HG02678 (cell line): ENCODE results near the gene ARMC5.

ENCODE experiments used
- ATAC-seq: cut with Tn5 transposase; IDR thresholded peaks from one replicate; pipeline ENCODE4 v1.9.1; 2021; ENCODE audit warnings: mild to moderate bottlenecking, moderate library complexity; ENCODE audit not compliant: unreplicated experiment

Gene ARMC5

DNA sequence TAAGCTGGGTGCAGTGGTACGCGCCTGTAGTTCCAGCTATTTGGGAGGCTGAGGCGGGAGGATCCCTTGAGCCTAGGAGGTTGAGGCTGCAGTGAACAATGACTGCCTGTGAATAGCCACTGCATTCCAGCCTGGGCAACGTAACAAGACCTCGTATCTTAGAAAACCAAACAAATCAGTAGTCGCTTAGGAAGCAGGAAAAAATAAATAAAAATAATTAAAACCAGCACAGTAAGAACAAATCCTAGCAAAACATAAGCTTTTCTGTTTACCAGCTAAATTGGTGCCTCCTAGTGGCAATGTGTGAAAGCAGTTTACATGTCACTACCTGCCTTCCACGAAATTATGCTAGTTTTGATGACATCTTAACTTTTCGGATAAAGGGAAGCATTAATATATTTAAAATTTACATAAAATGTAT, 1.3 kb downstream of the ARMC5 start:
- ATAC-seq, result no peak

DNA sequence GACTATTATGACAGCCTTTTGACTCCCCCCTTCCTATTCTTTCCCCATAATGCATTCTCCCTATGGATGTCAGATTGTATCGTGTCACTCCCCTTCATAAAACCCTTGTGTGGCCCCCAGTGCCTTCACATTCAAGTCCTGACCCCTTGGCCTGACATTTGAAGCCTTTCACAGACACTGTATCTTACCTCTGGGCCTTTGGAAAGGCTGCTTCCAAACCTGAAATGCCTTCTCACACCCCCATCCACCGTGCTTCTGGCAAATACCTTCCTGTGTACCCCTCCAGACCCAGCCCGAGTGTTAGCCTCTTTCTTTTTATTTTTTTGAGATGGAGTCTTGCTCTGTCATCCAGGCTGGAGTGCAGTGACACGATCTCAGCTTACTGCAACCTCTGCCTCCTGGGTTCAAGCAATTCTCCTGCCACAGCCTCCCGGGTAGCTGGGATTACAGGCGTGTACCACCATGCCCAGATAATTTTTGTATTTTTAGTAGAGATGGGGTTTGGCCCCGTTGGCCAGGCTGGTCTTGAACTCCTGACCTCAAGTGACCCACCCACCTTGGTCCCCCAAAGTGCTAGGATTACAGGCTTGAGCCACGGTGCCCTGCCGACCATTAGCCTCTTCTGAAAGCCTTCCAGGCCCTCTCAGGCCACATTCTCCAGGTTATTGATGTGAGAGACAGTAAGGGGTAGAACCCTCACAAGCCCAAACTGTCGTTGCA, 2.1 kb downstream of the ARMC5 start:
- ATAC-seq, result no peak

DNA sequence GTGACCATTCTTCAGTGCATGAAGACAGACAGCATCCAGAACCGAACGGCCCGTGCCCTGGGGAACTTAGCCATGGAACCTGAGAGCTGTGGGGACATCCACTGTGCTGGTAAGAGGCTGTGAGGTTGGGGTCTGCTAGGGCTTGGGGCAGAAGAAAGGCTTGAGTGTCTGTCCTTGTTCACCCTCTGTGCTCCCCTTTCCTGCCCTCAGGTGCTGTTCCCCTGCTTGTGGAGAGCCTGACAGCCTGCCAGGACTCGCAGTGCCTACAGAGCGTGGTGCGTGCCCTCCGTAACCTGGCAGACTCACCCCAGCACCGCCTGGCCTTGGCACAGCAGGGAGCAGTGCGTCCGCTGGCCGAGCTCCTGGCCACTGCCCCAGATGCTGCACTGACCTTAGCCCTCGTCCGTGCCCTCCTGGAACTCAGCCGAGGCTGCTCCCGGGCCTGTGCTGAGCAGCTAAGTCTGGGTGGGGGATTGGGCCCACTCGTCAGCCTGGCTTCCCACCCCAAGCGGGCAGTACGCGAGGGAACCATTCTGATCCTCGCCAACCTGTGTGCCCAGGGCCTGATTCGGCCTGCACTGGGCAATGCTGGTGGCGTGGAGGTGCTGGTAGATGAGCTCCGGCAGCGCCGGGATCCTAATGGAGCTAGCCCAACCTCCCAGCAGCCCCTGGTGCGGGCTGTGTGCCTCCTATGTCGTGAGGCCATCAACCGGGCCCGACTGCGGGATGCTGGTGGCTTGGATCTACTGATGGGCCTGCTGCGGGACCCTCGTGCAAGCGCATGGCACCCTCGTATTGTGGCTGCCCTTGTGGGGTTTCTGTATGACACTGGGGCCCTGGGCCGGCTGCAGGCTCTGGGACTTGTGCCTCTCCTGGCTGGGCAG, 2.9 kb downstream of the ARMC5 start:
- ATAC-seq, result no peak

DNA sequence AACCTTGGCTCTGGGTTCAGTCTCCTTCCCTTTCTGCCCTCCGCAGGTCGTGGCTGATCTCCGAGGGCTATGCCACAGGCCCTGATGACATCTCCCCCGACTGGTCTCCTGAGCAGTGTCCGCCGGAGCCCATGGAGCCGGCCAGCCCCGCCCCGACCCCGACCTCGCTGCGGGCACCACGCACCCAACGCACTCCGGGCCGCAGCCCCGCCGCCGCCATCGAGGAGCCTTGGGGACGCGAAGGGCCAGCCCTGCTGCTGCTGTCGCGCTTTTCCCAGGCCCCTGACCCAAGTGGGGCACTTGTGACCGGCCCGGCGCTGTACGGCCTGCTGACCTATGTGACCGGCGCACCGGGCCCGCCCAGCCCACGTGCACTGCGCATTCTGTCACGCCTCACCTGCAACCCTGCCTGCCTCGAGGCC, 5.1 kb downstream of the ARMC5 start:
- no peak for ATAC-seq

DNA sequence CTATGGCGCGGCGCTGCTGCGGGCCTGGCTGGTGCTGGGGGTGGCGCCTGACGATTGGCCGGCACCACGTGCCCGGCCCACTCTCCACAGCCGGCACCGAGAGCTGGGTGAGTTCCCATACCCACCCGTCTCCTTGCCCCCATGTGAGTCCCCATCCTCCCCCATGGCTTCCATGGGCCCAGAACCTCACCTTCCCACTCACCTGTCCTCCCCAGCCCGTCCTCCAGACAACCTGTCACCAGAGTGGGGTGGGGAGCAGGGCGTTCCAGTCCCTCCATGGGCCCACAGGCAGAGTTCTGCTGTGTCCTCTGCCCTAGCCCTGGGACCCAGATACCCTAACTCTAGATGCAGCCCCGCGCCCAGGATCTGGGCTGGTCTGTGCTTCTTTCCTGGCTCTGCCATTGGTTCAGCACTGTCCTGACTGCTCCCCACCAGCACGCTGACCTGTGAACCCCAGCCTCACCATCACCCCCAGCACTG, 5.5 kb downstream of the ARMC5 start:
- no peak for ATAC-seq

DNA sequence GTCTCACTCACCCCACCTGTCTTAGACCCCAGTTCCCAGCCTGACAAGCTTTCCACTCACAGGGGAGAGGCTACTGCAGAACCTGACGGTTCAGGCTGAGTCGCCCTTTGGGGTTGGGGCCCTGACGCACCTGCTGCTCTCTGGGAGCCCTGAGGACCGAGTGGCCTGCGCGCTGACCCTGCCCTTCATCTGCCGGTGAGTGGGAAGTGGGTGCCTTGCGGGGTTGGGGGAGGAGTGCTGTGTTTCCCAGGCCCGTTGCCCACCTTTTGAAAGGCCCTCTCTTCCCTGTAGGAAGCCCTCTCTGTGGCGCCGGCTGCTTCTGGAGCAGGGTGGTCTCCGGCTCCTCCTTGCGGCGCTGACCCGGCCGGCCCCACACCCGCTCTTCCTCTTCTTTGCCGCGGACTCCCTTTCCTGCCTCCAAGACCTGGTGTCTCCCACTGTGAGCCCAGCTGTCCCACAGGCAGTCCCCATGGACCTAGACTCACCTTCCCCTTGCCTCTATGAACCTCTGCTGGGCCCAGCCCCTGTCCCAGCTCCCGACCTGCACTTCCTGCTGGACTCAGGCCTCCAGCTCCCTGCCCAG, 6.6 kb downstream of the ARMC5 start:
- ATAC-seq, result no peak

DNA sequence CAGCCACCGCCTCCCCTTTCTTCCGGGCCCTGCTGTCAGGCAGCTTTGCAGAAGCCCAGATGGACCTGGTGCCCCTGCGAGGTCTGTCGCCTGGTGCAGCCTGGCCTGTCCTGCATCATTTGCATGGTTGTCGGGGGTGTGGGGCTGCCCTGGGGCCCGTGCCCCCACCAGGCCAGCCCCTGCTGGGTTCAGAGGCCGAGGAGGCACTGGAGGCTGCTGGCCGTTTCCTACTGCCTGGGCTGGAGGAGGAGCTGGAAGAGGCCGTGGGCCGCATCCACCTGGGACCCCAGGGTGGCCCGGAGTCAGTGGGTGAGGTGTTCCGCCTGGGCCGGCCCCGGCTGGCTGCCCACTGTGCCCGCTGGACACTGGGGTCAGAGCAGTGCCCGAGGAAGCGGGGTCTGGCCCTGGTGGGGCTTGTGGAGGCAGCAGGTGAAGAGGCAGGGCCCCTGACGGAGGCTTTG, 7.1 kb downstream of the ARMC5 start:
- no peak for ATAC-seq

DNA sequence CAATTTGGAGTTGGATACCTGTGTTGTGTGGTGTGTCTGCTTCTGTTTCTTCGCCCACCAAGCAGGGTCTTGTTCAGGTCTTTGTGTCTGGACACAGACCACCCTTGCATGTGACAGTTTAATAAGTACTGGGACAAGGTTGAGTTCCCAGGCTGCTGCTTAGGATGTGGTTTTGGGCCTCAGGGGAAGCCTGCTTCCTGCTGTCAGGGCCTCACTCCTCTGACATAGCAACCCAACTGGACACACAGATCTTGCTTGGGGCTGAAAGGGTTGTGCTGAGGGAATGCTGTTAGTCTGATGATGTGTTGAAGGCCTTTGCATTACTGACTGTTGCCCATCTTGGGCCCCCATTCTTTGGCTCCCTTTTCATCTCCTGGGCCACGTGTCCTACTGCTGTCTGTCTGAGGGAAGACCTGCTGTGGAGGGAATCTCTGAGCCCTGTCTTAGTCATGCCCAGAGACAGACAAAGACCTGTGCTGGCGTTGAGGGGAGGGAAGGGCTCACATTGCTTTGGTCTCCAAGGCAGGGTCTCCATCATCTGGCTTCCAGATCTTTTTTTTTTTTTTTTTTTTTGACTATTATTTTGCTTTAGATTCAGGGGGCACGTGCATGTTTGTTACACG, 8.0 kb downstream of the ARMC5 start:
- peak; percentile 65 for ATAC-seq

DNA sequence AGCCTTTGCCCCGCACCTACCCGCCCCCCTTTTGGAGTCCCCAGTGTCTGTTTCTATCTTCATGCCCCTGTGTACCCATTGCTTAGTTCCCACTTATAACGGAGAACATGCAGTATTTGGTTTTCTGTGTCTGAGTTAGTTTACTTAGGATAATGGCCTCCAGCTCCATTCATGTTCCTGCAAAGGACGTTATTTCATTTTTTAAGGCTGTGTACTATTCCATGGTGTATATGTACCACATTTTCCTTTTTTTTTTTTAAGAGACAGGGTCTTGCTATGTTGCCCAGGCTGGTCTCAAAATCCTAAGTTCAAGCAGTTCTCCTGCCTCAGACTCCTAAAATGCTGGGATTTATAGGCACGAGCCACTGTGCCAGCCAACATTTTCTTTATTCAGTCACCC, 8.6 kb downstream of the ARMC5 start:
- no peak for ATAC-seq

DNA sequence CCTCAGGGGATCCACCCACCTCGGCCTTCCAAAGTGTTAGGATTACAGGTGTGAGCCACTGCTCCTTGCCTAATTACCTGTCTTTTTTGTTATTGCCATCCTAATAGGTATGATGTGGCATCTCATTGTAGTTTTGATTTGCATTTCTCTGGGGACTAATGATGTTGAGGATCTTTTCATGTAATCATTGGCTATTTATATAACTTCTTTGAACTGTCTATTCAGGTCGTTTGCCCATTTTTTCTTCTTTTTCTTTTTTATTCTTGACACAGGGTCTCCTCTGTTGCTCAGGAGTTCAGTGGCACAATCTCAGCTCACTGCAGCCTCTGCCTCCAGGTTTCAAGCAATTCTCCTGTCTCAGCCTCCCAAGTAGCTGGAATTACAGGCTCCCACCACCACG, 11.3 kb downstream of the ARMC5 start:
- no peak for ATAC-seq

DNA sequence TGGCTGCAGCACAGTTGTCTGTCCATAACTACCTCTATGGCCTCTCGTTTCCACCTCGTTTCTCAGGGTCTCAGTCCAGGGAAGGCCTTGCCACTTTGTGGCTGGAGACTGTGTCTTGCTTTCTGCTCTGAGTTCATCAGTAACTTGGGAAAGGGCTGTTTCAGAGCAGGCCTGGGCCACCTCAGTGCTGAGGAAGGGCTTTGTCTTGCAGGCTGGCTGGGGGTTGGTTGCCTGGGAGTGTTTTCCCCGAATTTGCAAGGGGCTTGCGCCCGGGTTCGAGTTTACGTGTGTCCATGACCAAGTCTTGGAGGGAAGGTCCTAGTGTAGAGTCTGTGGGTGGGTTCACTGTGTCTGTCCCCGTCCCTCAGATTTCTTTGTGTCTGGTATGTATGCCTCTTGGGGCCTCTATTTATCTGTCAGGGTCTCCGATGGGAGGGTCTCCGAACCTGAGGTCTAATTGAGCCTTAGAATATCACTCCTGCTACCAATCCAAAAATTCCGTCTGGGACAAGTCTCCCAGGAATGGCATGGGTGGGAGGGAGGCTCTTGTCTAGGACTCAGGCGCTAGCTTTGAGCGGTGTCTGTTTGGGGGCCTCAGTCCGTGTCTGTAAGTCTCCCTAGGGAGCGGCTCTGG, 12.1 kb downstream of the ARMC5 start:
- no peak for ATAC-seq

DNA sequence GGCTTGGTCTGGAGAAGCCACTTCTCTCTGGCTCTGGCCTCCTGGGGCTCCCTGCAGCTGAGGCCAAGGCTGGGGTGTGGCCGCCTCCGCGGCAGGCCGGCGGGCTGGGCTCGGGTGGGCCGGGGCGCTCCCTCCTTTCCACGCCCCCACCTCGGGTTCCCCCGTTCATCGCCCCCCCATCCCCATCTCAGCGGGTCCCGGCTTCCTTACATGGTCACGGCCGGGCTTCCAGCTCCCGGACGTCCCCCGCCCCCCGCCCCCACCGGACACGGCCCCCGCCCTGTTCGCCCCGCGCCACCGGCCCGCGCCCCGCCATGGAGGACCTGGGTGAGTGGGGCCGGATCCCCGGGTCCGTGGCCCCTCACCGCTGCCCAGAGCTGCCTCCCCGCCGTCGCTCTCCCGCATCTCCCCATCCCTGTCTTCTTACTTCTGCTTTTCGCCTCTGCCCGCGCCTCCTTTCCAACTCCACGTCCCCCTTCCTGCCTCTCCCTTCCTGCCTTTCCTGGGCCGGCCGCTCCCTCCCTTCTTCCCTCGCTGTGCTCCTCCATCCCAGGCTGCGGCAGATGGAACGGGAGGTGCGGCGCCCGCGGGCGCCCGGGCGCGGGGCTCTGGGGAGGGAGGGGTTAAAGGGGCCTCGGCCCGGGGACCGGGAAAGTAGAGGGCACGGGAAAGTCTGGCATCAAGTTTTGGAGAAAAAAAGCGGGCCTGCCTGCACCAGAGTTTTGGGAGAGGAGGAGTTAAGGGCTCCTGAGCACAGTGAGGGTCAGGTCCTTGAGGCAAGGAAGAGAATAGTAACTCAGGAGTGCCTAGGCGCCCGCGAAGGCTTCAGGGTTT, 12.8 kb downstream of the ARMC5 start, which contains the start of gene TGFB1I1:
Gene TGFB1I1 (plus strand): TSS at position 278 of the 834 bp plus-strand sequence. CDS start 37 bp downstream, at position 315.
- peak; percentile 2 for ATAC-seq

DNA sequence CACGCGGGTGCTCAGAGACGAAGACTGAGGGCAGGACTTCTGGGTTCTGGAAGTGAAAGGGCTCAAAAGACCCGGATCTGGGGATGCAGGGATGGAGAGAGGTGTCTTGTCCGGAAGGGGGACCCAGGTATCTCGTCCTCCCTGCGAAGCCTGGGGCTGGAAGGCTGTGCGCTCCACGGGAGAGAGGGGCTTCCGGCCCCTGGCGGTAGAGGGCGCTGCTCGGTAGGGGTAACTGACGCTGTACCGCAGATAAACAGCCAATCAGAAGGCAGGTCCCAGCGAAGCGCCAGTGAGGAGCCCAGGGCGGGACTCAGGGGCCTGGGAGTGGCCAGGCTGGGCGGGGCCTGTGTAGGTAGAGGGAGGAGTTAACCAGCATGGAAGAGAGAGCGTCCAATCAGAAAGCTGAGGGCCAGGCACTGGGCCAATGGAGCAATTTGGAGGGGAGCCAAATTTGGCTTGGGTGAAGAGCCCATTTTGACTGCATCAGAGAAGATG, 13.5 kb downstream of the ARMC5 start:
- ATAC-seq, result peak; percentile 49

DNA sequence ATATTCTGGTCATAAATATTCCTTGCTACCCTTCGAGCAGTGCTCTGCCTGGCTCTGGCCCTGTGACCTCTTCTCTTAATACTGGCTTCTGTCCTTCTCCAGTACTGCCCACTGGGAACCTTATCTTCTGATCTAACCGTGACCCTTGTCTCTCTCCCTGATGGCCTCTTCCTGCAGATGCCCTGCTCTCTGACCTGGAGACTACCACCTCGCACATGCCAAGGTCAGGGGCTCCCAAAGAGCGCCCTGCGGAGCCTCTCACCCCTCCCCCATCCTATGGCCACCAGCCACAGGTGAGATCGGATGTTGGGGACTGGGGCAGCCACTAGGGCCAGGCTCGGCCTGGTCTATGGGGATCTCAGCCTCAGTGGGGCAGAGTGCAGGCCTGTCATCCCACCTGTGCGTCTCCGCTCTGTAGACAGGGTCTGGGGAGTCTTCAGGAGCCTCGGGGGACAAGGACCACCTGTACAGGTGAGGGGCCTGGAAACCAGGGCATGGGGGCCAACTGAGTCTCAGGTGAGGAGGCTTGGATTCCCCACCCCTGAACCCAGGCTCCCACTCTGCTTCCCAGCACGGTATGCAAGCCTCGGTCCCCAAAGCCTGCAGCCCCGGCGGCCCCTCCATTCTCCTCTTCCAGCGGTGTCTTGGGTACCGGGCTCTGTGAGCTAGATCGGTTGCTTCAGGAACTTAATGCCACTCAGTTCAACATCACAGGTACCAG, 14.1 kb downstream of the ARMC5 start:
- ATAC-seq, result no peak

DNA sequence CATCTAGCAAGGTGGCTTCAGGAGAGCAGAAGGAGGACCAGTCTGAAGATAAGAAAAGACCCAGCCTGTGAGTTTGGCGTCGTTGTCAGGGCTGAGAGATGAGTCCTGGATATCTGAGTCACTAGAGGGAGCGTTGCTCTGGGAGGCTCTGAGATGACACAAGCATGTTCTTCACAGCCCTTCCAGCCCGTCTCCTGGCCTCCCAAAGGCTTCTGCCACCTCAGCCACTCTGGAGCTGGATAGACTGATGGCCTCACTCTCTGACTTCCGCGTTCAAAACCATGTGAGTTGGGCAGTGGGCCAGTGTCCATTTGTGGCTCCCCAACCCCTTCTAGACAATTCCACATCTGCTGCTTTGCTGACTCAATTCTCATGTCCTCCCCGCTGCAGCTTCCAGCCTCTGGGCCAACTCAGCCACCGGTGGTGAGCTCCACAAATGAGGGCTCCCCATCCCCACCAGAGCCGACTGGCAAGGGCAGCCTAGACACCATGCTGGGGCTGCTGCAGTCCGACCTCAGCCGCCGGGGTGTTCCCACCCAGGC, 14.9 kb downstream of the ARMC5 start:
- no peak for ATAC-seq

DNA sequence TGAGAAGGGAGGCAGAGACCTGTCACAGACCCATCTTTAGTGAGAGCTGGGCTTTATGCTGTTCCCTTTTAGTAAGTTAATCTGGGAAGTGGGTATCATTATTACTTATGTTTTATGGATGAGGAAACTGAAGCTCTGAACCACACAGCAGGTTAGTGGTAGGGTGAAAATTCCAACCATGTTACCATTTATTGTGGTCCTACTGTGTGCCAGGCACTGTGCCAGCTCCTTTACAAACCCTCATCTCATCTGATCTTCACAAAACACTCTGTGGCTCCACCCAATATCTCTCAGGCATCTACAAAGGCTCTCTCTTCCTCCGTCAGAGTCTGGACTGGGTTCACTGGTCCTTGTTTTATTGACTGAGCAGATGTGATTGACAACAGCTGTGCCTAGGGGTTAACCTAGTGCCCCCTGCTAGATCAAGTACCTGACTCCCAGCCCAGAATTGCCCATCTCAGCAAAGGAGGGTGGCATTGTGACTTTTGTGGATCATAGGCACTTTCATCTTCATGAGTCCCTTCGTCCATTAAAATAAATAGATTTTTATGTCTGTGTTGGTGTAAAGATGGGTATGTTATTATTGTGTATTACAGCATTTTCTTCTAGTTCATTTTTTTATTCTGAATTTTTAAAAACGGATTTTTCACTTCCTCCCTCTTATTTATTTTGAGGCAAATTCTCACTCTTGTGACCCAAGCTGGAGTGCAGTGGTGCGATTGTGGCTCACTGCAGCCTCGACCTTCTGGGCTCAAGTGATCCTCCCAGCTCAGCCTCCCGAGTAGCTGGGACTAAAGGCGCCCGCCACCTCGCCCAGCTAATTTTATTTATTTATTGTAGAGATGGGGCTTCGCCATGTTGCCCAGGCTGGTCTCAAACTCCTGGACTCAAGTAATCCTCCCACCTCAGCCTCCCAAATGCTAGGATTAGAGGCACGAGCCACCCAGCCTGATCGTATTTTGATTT, 15.8 kb downstream of the ARMC5 start:
- ATAC-seq, result no peak

DNA sequence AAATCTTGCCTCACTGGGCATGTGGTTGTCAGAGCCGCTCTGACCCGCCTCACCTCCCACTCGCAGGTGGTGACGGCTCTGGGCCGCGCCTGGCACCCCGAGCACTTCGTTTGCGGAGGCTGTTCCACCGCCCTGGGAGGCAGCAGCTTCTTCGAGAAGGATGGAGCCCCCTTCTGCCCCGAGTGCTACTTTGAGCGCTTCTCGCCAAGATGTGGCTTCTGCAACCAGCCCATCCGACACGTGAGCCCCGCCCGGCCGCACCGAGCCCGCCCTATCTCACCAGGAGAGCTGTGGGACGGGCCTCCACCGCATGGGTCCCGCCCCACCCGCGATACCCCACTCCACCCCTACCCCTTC, 16.6 kb downstream of the ARMC5 start:
- ATAC-seq, result no peak
